Astrocyte of the spinal cord (primary cell): ENCODE data around the gene ROR1.
A peak's percentile ranks its signal among the peaks of the same experiment; 100 is the strongest.
"Not testable (repeated sequence)": the region's sequence is repeated elsewhere in the genome, so short reads cannot be mapped to it uniquely, and the experiment has no call there.

Source experiments
- DNase-seq: peaks from one replicate; pipeline ENCODE4 v3.0.0; 2011; ENCODE audit warnings: low read depth, low spot score
- H3K4me3 ChIP-seq: 2 replicates; pipeline ENCODE4 v1.5.1; 2011; ENCODE audit warnings: low read depth, mild to moderate bottlenecking, low read length, moderate library complexity
- CTCF ChIP-seq: IDR thresholded peaks from 2 replicates; pipeline ENCODE4 v1.5.1; 2012; ENCODE audit warnings: low read depth, mild to moderate bottlenecking, low read length, inconsistent platforms
- in situ Hi-C: cut with HindIII; loops from 2 replicates; pipeline ENCODE4 v1.10.0; 2017; ENCODE audit warnings: low sequenced_read_pairs

ROR1 gene

GRCh38 chr1:63818567-63819325, 44.9 kb downstream of the ROR1 start:
- in situ Hi-C loops = no loop called here
- DNase-seq = no peak
- no peak for TF ChIP-seq CTCF
- H3K4me3 ChIP-seq = no peak overlapping the region

GRCh38 chr1:63819795-63820194, 46.0 kb downstream of the ROR1 start:
- no peak for DNase-seq
- TF ChIP-seq CTCF = no peak
- in situ Hi-C loops = no loop called here
- no peak overlapping the region for H3K4me3 ChIP-seq

- in situ Hi-C loops = no loop called here
- no peak overlapping the region for H3K4me3 ChIP-seq
- DNase-seq = peak; percentile 55
These were observed 47.5 kb downstream of the ROR1 start for GRCh38 chr1:63821091-63822005.

GRCh38 chr1:63822540-63822939, 48.7 kb downstream of the ROR1 start:
- no peak for TF ChIP-seq CTCF
- no peak overlapping the region for H3K4me3 ChIP-seq
- no peak for DNase-seq
- in situ Hi-C loops = no loop called here

More at GRCh38 chr1:63821091-63822005, 47.5 kb downstream of the ROR1 start:
- TF ChIP-seq CTCF = no peak

- in situ Hi-C loops = no loop called here
- H3K4me3 ChIP-seq = no peak overlapping the region
- TF ChIP-seq CTCF = no peak
- no peak for DNase-seq
These were observed 50.6 kb downstream of the ROR1 start for GRCh38 chr1:63824451-63824850.

GRCh38 chr1:63825111-63825510, 51.3 kb downstream of the ROR1 start:
- in situ Hi-C loops = no loop called here
- H3K4me3 ChIP-seq = no peak overlapping the region
- DNase-seq = no peak
- TF ChIP-seq CTCF = no peak

- peak; percentile 92 for DNase-seq
- in situ Hi-C loops, H3K4me3 ChIP-seq: not testable (repeated sequence)
These were observed 52.5 kb downstream of the ROR1 start for GRCh38 chr1:63826246-63826861.
